ENCODE measurements around the gene MEIOB. TPM values are rescaled to one million over a fixed set of nuclear protein-coding genes. Genes with fewer than 3 reads are reported as not detected.
"Not testable (repeated sequence)": the region's sequence is repeated elsewhere in the genome, so short reads cannot be mapped to it uniquely, and the experiment has no call there.

The MEIOB gene
- total RNA-seq, 1 donor from 2014 or later: not detected

- H3K4me3 Mint-ChIP-seq: no peak overlapping the region
- no peak for TF ChIP-seq CTCF (conservative IDR thresholded peaks at IDR 0.05)
These were observed 5.1 kb upstream of the MEIOB start for GRCh38 chr16:1877089-1877488.

GRCh38 chr16:1876468-1876867, 4.5 kb upstream of the MEIOB start:
- H3K4me1 Mint-ChIP-seq: no peaks in the 10 kb centered on the region
- DNase-seq (ENCODE audit: low read depth, low spot score): no peak
- H3K9me3 Mint-ChIP-seq: no peaks in the 10 kb centered on the region
- TF ChIP-seq CTCF (conservative IDR thresholded peaks at IDR 0.05): no peak
- no peak overlapping the region for H3K27ac Mint-ChIP-seq (ENCODE audit: unreplicated experiment)
- peaks cover 72% of the 10 kb centered on the region for H3K27me3 Mint-ChIP-seq (ENCODE audit: low read depth)
- H3K4me3 Mint-ChIP-seq: no peak overlapping the region
- no peaks in the 10 kb centered on the region for H3K36me3 Mint-ChIP-seq (ENCODE audit: low read depth)

More at GRCh38 chr16:1877089-1877488, 5.1 kb upstream of the MEIOB start:
- H3K27me3 Mint-ChIP-seq (ENCODE audit: low read depth): peaks cover 71% of the 10 kb centered on the region
- DNase-seq (ENCODE audit: low read depth, low spot score): no peak
- H3K4me1 Mint-ChIP-seq: no peaks in the 10 kb centered on the region
- no peak overlapping the region for H3K27ac Mint-ChIP-seq (ENCODE audit: unreplicated experiment)
- no peaks in the 10 kb centered on the region for H3K9me3 Mint-ChIP-seq
- H3K36me3 Mint-ChIP-seq (ENCODE audit: low read depth): no peaks in the 10 kb centered on the region

GRCh38 chr16:1876066-1876465, 4.1 kb upstream of the MEIOB start:
- not testable (repeated sequence) for H3K36me3 Mint-ChIP-seq (ENCODE audit: low read depth); H3K4me1 Mint-ChIP-seq; DNase-seq (ENCODE audit: low read depth, low spot score); H3K9me3 Mint-ChIP-seq; H3K4me3 Mint-ChIP-seq; H3K27ac Mint-ChIP-seq (ENCODE audit: unreplicated experiment)
- peaks cover 69% of the 10 kb centered on the region for H3K27me3 Mint-ChIP-seq (ENCODE audit: low read depth)

GRCh38 chr16:1874854-1875253, 2.9 kb upstream of the MEIOB start:
- no peak for DNase-seq (ENCODE audit: low read depth, low spot score)
- Mint-ChIP-seq H3K4me3 (no peak overlapping the region), H3K4me1 (no peaks in the 10 kb centered on the region), H3K27ac (ENCODE audit: unreplicated experiment) (no peak overlapping the region), H3K9me3 (no peaks in the 10 kb centered on the region), H3K27me3 (ENCODE audit: low read depth) (peaks cover 77% of the 10 kb centered on the region), H3K36me3 (ENCODE audit: low read depth) (no peaks in the 10 kb centered on the region)
- TF ChIP-seq CTCF (conservative IDR thresholded peaks at IDR 0.05): no peak

- no peaks in the 10 kb centered on the region for H3K4me1 Mint-ChIP-seq
- no peak for DNase-seq (ENCODE audit: low read depth, low spot score)
- no peak overlapping the region for H3K4me3 Mint-ChIP-seq
- H3K27me3 Mint-ChIP-seq (ENCODE audit: low read depth): peaks cover 68% of the 10 kb centered on the region
- H3K9me3 Mint-ChIP-seq: no peaks in the 10 kb centered on the region
- no peaks in the 10 kb centered on the region for H3K36me3 Mint-ChIP-seq (ENCODE audit: low read depth)
- no peak for TF ChIP-seq CTCF (conservative IDR thresholded peaks at IDR 0.05)
- no peak overlapping the region for H3K27ac Mint-ChIP-seq (ENCODE audit: unreplicated experiment)
These were observed 1.4 kb downstream of the MEIOB start for GRCh38 chr16:1870365-1871082.

- peaks cover 75% of the 10 kb centered on the region for H3K27me3 Mint-ChIP-seq (ENCODE audit: low read depth)
- no peak for TF ChIP-seq CTCF (conservative IDR thresholded peaks at IDR 0.05)
- H3K27ac Mint-ChIP-seq (ENCODE audit: unreplicated experiment): no peak overlapping the region
- no peak overlapping the region for H3K4me3 Mint-ChIP-seq
- H3K36me3 Mint-ChIP-seq (ENCODE audit: low read depth): no peaks in the 10 kb centered on the region
- H3K4me1 Mint-ChIP-seq: no peaks in the 10 kb centered on the region
- H3K9me3 Mint-ChIP-seq: no peaks in the 10 kb centered on the region
- no peak for DNase-seq (ENCODE audit: low read depth, low spot score)
These were observed 5.9 kb downstream of the MEIOB start for GRCh38 chr16:1865902-1866690.
